Activated effector memory CD4-positive, alpha-beta T cell treated with anti-CD3 and anti-CD28 coated beads, Interleukin-2, amount 50 U/mL, for 16 hours (primary cell): ENCODE measurements around the gene CEP128.

Experiments used
- DNase-seq: peaks from one replicate; pipeline ENCODE4 v3.0.0-alpha.2; 2020

CEP128 gene

GRCh38 chr14:80659783-80660182 is 281.8 kb downstream of the CEP128 start:
- no peak for DNase-seq

- DNase-seq = no peak
These were observed 282.8 kb downstream of the CEP128 start for GRCh38 chr14:80658733-80659132.

GRCh38 chr14:80658155-80658554 is 283.4 kb downstream of the CEP128 start:
- DNase-seq = no peak

- DNase-seq = no peak
These were observed 287.6 kb downstream of the CEP128 start for GRCh38 chr14:80653956-80654355.

GRCh38 chr14:80645667-80646413 is 295.7 kb downstream of the CEP128 start:
- DNase-seq = no peak

- no peak for DNase-seq
These were observed 296.7 kb downstream of the CEP128 start for GRCh38 chr14:80644826-80645225.

GRCh38 chr14:80638620-80639515 is 302.7 kb downstream of the CEP128 start:
- DNase-seq = no peak

- DNase-seq = no peak
These were observed 303.6 kb downstream of the CEP128 start for GRCh38 chr14:80637756-80638619.

- no peak for DNase-seq
These were observed 305.5 kb downstream of the CEP128 start for GRCh38 chr14:80636071-80636470.

- no peak for DNase-seq
These were observed 307.3 kb downstream of the CEP128 start for GRCh38 chr14:80634106-80634758.

- no peak for DNase-seq
These were observed 311.9 kb downstream of the CEP128 start for GRCh38 chr14:80629606-80630005.

- DNase-seq = no peak
These were observed 313.0 kb downstream of the CEP128 start for GRCh38 chr14:80628547-80628946.

GRCh38 chr14:80627745-80628144 is 313.8 kb downstream of the CEP128 start:
- no peak for DNase-seq

- DNase-seq = no peak
These were observed 317.0 kb downstream of the CEP128 start for GRCh38 chr14:80624581-80624980.

- DNase-seq = no peak
These were observed 319.8 kb downstream of the CEP128 start for GRCh38 chr14:80621701-80622100.

- DNase-seq = no peak
These were observed 321.1 kb downstream of the CEP128 start for GRCh38 chr14:80620434-80620833.

- no peak for DNase-seq
These were observed 322.7 kb downstream of the CEP128 start for GRCh38 chr14:80618751-80619329.

GRCh38 chr14:80615831-80616230 is 325.7 kb downstream of the CEP128 start:
- no peak for DNase-seq

GRCh38 chr14:80609055-80609454 is 332.5 kb downstream of the CEP128 start:
- no peak for DNase-seq

- DNase-seq = no peak
These were observed 333.0 kb downstream of the CEP128 start for GRCh38 chr14:80608563-80608962.

GRCh38 chr14:80607430-80608190 is 333.9 kb downstream of the CEP128 start:
- DNase-seq = no peak
